SK-N-SH treated with all-trans-retinoic acid at 6 μM for 48 hours (cell line): ENCODE results near the gene HBB.

Experiments used
- ATAC-seq: fragments of 200-7000 bp; cut with Tn5 transposase; 3 replicates; pipeline ENCODE4 v1.9.1; 2020; ENCODE audit warnings: mild to moderate bottlenecking, moderate library complexity
- ARNTL ChIP-seq: fragments of 450-650 bp; formaldehyde crosslinking; IDR thresholded peaks from 2 replicates; pipeline ENCODE4 v1.5.0; 2020; ENCODE audit warnings: low read depth, mild to moderate bottlenecking, moderate library complexity, borderline replicate concordance
- BACH2 ChIP-seq: fragments of 250-450 bp; sonication (Bioruptor Pico); IDR thresholded peaks from 2 replicates; pipeline ENCODE4 v1.9.0; 2021; ENCODE audit warnings: mild to moderate bottlenecking, borderline replicate concordance
- GLIS3 ChIP-seq: fragments of 250-450 bp; sonication (Bioruptor Pico); IDR thresholded peaks from 2 replicates; pipeline ENCODE4 v1.5.0; 2020; ENCODE audit warnings: mild to moderate bottlenecking, moderate library complexity
- OSR1 ChIP-seq: fragments of 250-450 bp; sonication (Bioruptor Pico); IDR thresholded peaks from 2 replicates; pipeline ENCODE4 v1.8.0; 2022; ENCODE audit warnings: moderate library complexity, mild to moderate bottlenecking, inconsistent platforms
- PPARA ChIP-seq: fragments of 250-450 bp; sonication (Bioruptor Pico); IDR thresholded peaks from 2 replicates; pipeline ENCODE4 v1.5.0; 2020; ENCODE audit warnings: mild to moderate bottlenecking, borderline replicate concordance
- RARB ChIP-seq: fragments of 250-450 bp; sonication (Bioruptor Pico); IDR thresholded peaks from 2 replicates; pipeline ENCODE4 v1.8.0; 2021; ENCODE audit warnings: mild to moderate bottlenecking, moderate library complexity
- SNAI2 ChIP-seq: fragments of 250-450 bp; sonication (Bioruptor Pico); IDR thresholded peaks from 2 replicates; pipeline ENCODE4 v1.5.0; 2020; ENCODE audit warnings: mild to moderate bottlenecking, moderate library complexity
- TCF4 ChIP-seq: fragments of 250-450 bp; sonication (Bioruptor Pico); IDR thresholded peaks from 2 replicates; pipeline ENCODE4 v1.8.0; 2021; ENCODE audit warnings: mild to moderate bottlenecking, moderate library complexity, borderline replicate concordance
- TOX ChIP-seq: fragments of 250-450 bp; sonication (Bioruptor Pico); IDR thresholded peaks from 2 replicates; pipeline ENCODE4 v1.8.0; 2021; ENCODE audit warnings: mild to moderate bottlenecking, moderate library complexity, borderline replicate concordance
- ZC3H10 ChIP-seq: fragments of 250-450 bp; sonication (Bioruptor Pico); IDR thresholded peaks from 2 replicates; pipeline ENCODE4 v1.5.1; 2021; ENCODE audit warnings: mild to moderate bottlenecking, moderate library complexity
- ZFP3 ChIP-seq: fragments of 250-450 bp; sonication (Bioruptor Pico); IDR thresholded peaks from 2 replicates; pipeline ENCODE4 v1.5.0; 2020; ENCODE audit warnings: mild to moderate bottlenecking, moderate library complexity
- ZFP30 ChIP-seq: fragments of 450-650 bp; formaldehyde crosslinking; IDR thresholded peaks from 2 replicates; pipeline ENCODE4 v1.5.0; 2022; ENCODE audit warnings: mild to moderate bottlenecking, moderate library complexity
- ZNF565 ChIP-seq: fragments of 450-650 bp; formaldehyde crosslinking; conservative IDR thresholded peaks from 2 replicates; pipeline ENCODE4 v1.5.0; 2020; ENCODE audit warnings: low read depth, mild to moderate bottlenecking, moderate library complexity
- ZNF70 ChIP-seq: fragments of 450-650 bp; formaldehyde crosslinking; IDR thresholded peaks from 2 replicates; pipeline ENCODE4 v1.5.0; 2020; ENCODE audit warnings: mild to moderate bottlenecking, moderate library complexity
- ZNF8 ChIP-seq: fragments of 450-650 bp; formaldehyde crosslinking; IDR thresholded peaks from 2 replicates; pipeline ENCODE4 v1.5.0; 2020; ENCODE audit warnings: mild to moderate bottlenecking, moderate library complexity
- TF ChIP-seq, protein P1 (sequence below): fragments of 250-450 bp; sonication (Bioruptor Pico); IDR thresholded peaks from 2 replicates; pipeline ENCODE4 v1.5.1; 2020; ENCODE audit warnings: low read depth, mild to moderate bottlenecking, moderate library complexity
- TF ChIP-seq, protein P2 (sequence below): fragments of 250-450 bp; sonication (Bioruptor Pico); IDR thresholded peaks from 2 replicates; pipeline ENCODE4 v1.8.0; 2020; ENCODE audit warnings: mild to moderate bottlenecking, moderate library complexity, borderline replicate concordance
- TF ChIP-seq, protein P3 (sequence below): fragments of 250-450 bp; sonication (Bioruptor Pico); IDR thresholded peaks from 2 replicates; pipeline ENCODE4 v1.5.1; 2021; ENCODE audit warnings: mild to moderate bottlenecking, moderate library complexity
- TF ChIP-seq, protein P4 (sequence below): fragments of 250-450 bp; sonication (Bioruptor Pico); IDR thresholded peaks from 2 replicates; pipeline ENCODE4 v1.8.0; 2021; ENCODE audit warnings: low read depth, mild to moderate bottlenecking, moderate library complexity, borderline replicate concordance

HBB gene

DNA sequence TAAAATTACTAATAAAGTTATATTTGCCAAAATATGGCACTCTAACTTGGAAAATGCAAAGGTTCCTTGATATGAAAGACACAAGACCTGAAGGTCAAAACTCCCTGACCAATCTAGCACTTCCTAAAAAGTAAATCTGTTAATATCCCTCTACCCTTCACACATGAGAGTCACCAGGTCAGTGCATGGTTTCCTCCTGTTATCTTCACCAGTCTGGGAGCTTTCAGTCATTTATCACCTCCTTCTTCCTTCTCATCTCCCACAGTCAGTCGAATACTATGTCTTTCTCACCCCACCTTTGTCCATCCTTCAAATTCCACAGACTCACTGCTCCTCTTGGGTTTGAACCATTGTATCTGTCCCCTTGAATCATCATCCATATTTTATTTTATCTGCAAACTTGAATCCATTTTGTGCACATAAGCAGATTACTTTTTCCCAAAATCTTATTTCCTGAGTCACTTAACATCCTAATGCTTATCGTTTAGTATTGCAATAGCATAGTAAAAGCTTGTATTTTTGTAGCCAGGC is 40.2 kb upstream of the HBB start (continued):
- TF ChIP-seq TCF4 (CRISPR knock-in tag) (no peak), ZFP3 (CRISPR knock-in tag) (no peak), ZNF8 (CRISPR knock-in tag) (no peak), ZNF565 (CRISPR knock-in tag) (no peak), ZNF70 (CRISPR knock-in tag) (no peak)

DNA sequence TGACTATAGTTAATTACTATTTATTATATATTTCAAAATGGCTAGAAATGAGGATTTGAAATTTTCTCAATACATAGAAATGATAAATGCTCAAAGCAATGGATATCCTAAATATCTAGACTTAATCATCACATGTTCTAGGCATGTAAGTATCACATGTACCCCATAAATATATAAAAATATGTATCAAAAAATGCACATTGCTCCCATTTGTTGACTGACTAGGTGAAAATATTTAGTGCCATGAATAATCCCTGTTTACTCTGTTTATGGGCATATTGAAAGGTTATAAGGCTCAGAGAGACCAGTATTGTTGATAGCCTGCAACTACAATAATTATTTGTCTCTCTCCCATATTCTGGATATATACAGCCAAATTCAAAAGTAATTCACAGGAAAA is 39.7 kb upstream of the HBB start:
- TF ChIP-seq RARB (CRISPR knock-in tag), result no peak
- no peak for TF ChIP-seq OSR1 (CRISPR knock-in tag)
- TF ChIP-seq ARNTL (CRISPR knock-in tag), result no peak
- no peak for TF ChIP-seq PPARA (CRISPR knock-in tag)
- no peak for TF ChIP-seq TCF4 (CRISPR knock-in tag)
- TF ChIP-seq, protein P1, sequence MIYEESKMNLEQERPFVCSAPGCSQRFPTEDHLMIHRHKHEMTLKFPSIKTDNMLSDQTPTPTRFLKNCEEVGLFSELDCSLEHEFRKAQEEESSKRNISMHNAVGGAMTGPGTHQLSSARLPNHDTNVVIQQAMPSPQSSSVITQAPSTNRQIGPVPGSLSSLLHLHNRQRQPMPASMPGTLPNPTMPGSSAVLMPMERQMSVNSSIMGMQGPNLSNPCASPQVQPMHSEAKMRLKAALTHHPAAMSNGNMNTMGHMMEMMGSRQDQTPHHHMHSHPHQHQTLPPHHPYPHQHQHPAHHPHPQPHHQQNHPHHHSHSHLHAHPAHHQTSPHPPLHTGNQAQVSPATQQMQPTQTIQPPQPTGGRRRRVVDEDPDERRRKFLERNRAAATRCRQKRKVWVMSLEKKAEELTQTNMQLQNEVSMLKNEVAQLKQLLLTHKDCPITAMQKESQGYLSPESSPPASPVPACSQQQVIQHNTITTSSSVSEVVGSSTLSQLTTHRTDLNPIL, result no peak
- no peak for TF ChIP-seq ZC3H10 (CRISPR knock-in tag)
- TF ChIP-seq, all 23 proteins: peak for 0
- no peak for ATAC-seq

DNA sequence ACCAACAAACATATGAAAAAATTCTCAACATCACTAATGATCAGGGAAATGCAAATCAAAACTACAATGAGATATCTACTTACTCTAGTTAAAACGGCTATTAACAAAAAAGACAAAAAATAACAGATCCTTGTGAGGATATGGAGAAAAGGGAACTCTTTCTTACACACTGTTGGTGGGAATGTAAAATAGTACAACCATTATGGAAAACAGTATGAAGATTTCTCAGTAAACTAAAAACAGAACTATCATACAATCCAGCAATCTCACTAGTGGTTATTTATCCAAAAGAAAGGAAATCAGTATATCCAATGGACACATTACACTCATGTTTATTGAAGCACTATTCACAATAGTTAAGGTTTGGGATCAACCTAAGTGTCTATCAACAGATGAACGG is 39.0 kb upstream of the HBB start:
- ATAC-seq, result no peak
- TF ChIP-seq RARB (CRISPR knock-in tag), result no peak
- no peak for TF ChIP-seq ZNF70 (CRISPR knock-in tag)
- no peak for TF ChIP-seq ZC3H10 (CRISPR knock-in tag)
- no peak for TF ChIP-seq BACH2 (CRISPR knock-in tag)
- TF ChIP-seq, all 23 proteins: peak for 0

DNA sequence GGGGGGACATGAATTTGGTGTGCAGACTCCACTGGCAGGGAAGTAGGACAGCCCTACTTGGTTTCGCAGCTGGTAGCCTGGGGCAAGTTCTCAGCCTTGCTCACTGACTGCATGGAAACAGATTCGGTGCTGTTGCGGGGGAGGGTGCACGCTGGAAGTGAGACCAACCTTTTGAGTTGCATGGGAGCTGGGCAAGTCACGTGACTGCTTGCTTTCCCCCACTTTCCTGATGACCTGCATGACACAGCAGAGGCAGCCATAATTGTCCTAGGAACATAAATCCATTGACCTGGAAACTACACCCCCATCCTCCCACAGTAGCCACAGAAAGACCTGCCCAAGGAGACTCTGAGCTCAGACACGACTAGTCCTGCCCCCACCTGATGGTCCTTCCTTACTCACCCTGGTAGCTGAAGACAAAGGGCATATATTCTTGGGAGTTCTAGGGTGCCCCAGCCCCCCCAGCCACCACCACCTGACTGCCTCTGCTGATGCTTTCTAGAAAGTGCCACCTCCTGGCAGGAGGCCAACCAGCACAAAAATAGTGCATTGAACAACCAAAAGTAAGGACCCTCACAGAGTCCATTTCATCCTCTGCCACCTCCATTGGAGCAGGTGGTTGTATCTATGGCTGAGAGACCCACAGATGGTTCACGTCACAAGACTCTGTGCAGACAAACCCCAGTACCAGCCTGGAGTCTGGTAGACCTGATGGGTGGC is 31.8 kb upstream of the HBB start:
- ATAC-seq, result no peak
- no peak for TF ChIP-seq ZNF70 (CRISPR knock-in tag)
- no peak for TF ChIP-seq RARB (CRISPR knock-in tag)
- no peak for TF ChIP-seq TCF4 (CRISPR knock-in tag)
- TF ChIP-seq, protein P2, sequence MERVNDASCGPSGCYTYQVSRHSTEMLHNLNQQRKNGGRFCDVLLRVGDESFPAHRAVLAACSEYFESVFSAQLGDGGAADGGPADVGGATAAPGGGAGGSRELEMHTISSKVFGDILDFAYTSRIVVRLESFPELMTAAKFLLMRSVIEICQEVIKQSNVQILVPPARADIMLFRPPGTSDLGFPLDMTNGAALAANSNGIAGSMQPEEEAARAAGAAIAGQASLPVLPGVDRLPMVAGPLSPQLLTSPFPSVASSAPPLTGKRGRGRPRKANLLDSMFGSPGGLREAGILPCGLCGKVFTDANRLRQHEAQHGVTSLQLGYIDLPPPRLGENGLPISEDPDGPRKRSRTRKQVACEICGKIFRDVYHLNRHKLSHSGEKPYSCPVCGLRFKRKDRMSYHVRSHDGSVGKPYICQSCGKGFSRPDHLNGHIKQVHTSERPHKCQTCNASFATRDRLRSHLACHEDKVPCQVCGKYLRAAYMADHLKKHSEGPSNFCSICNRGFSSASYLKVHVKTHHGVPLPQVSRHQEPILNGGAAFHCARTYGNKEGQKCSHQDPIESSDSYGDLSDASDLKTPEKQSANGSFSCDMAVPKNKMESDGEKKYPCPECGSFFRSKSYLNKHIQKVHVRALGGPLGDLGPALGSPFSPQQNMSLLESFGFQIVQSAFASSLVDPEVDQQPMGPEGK, result no peak
- TF ChIP-seq BACH2 (CRISPR knock-in tag), result no peak
- TF ChIP-seq, protein P3, sequence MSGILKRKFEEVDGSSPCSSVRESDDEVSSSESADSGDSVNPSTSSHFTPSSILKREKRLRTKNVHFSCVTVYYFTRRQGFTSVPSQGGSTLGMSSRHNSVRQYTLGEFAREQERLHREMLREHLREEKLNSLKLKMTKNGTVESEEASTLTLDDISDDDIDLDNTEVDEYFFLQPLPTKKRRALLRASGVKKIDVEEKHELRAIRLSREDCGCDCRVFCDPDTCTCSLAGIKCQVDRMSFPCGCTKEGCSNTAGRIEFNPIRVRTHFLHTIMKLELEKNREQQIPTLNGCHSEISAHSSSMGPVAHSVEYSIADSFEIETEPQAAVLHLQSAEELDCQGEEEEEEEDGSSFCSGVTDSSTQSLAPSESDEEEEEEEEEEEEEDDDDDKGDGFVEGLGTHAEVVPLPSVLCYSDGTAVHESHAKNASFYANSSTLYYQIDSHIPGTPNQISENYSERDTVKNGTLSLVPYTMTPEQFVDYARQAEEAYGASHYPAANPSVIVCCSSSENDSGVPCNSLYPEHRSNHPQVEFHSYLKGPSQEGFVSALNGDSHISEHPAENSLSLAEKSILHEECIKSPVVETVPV (CRISPR knock-in tag), result no peak
- TF ChIP-seq, protein P1, result no peak
- TF ChIP-seq ZFP30, result no peak
- TF ChIP-seq, protein P4, sequence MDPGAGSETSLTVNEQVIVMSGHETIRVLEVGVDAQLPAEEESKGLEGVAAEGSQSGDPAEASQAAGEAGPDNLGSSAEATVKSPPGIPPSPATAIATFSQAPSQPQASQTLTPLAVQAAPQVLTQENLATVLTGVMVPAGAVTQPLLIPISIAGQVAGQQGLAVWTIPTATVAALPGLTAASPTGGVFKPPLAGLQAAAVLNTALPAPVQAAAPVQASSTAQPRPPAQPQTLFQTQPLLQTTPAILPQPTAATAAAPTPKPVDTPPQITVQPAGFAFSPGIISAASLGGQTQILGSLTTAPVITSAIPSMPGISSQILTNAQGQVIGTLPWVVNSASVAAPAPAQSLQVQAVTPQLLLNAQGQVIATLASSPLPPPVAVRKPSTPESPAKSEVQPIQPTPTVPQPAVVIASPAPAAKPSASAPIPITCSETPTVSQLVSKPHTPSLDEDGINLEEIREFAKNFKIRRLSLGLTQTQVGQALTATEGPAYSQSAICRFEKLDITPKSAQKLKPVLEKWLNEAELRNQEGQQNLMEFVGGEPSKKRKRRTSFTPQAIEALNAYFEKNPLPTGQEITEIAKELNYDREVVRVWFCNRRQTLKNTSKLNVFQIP, result no peak
- no peak for TF ChIP-seq ZFP3 (CRISPR knock-in tag)
- TF ChIP-seq TOX, result no peak
- no peak for TF ChIP-seq GLIS3 (CRISPR knock-in tag)
- TF ChIP-seq SNAI2 (CRISPR knock-in tag), result no peak
